Measurements from ENCODE around the gene HDLBP.

Gene HDLBP

GRCh38 chr2:241270531-241270930 lies 44.9 kb downstream of the HDLBP start:
- no peak for DNase-seq
- Histone ChIP-seq H3K4me3 (ENCODE audit: low read length) (no peak overlapping the region), H2AK5ac (ENCODE audit: low read length) (no peak overlapping the region), H2BK15ac (replicated peaks; ENCODE audit: low read depth) (no peak overlapping the region), H3K36me3 (ENCODE audit: control insufficient read depth, insufficient read depth, low read length) (peaks cover 11% of the 10 kb centered on the region), H3K79me2 (ENCODE audit: control insufficient read depth, insufficient read depth, low read length) (peaks cover 61% of the 10 kb centered on the region), H3K27ac (ENCODE audit: low read depth, low read length) (no peak overlapping the region), H3K18ac (ENCODE audit: low read length) (no peak overlapping the region), H3K9ac (ENCODE audit: low read length) (peak overlapping the region; percentile 13), H3K4me1 (ENCODE audit: control insufficient read depth, low read depth, low read length) (peaks cover 5% of the 10 kb centered on the region), H3K4me2 (ENCODE audit: low read length) (no peak overlapping the region), H3K56ac (ENCODE audit: low read length) (peak overlapping the region; percentile 8), H3K23ac (ENCODE audit: low read length) (no peak overlapping the region), H4K5ac (ENCODE audit: low read length) (no peak overlapping the region), H4K8ac (ENCODE audit: low read depth, low read length) (no peak overlapping the region), H3K4ac (ENCODE audit: low read depth, low read length) (no peak overlapping the region), H3K27me3 (ENCODE audit: insufficient read depth, low read length, poor library complexity) (no peaks in the 10 kb centered on the region), H2BK120ac (ENCODE audit: low read depth, low read length) (no peak overlapping the region), H3K79me1 (ENCODE audit: low read length) (peaks cover 41% of the 10 kb centered on the region), H2BK5ac (ENCODE audit: low read length) (no peak overlapping the region)
- WGBS (ENCODE audit: extremely low coverage, insufficient coverage, low lambda C conversion rate) = no CpG with 5 or more reads among the region's 5 CpGs

GRCh38 chr2:241269707-241270520 lies 45.6 kb downstream of the HDLBP start:
- Histone ChIP-seq H4K8ac (ENCODE audit: low read depth, low read length) (no peak overlapping the region), H2AK5ac (ENCODE audit: low read length) (no peak overlapping the region), H3K4me3 (ENCODE audit: low read length) (no peak overlapping the region), H2BK15ac (replicated peaks; ENCODE audit: low read depth) (no peak overlapping the region), H3K27ac (ENCODE audit: low read depth, low read length) (no peak overlapping the region), H3K27me3 (ENCODE audit: insufficient read depth, low read length, poor library complexity) (no peaks in the 10 kb centered on the region), H4K5ac (ENCODE audit: low read length) (no peak overlapping the region), H3K79me2 (ENCODE audit: control insufficient read depth, insufficient read depth, low read length) (peaks cover 62% of the 10 kb centered on the region), H3K18ac (ENCODE audit: low read length) (no peak overlapping the region), H3K4me1 (ENCODE audit: control insufficient read depth, low read depth, low read length) (peaks cover 5% of the 10 kb centered on the region), H3K9ac (ENCODE audit: low read length) (no peak overlapping the region), H3K23ac (ENCODE audit: low read length) (no peak overlapping the region), H3K36me3 (ENCODE audit: control insufficient read depth, insufficient read depth, low read length) (peaks cover 13% of the 10 kb centered on the region), H3K4me2 (ENCODE audit: low read length) (no peak overlapping the region), H3K79me1 (ENCODE audit: low read length) (peaks cover 42% of the 10 kb centered on the region), H3K56ac (ENCODE audit: low read length) (peak overlapping the region; percentile 11), H3K4ac (ENCODE audit: low read depth, low read length) (no peak overlapping the region), H2BK120ac (ENCODE audit: low read depth, low read length) (no peak overlapping the region), H2BK5ac (ENCODE audit: low read length) (no peak overlapping the region)
- WGBS (ENCODE audit: extremely low coverage, insufficient coverage, low lambda C conversion rate) = no CpG with 5 or more reads among the region's 15 CpGs
- DNase-seq = no peak

DNA sequence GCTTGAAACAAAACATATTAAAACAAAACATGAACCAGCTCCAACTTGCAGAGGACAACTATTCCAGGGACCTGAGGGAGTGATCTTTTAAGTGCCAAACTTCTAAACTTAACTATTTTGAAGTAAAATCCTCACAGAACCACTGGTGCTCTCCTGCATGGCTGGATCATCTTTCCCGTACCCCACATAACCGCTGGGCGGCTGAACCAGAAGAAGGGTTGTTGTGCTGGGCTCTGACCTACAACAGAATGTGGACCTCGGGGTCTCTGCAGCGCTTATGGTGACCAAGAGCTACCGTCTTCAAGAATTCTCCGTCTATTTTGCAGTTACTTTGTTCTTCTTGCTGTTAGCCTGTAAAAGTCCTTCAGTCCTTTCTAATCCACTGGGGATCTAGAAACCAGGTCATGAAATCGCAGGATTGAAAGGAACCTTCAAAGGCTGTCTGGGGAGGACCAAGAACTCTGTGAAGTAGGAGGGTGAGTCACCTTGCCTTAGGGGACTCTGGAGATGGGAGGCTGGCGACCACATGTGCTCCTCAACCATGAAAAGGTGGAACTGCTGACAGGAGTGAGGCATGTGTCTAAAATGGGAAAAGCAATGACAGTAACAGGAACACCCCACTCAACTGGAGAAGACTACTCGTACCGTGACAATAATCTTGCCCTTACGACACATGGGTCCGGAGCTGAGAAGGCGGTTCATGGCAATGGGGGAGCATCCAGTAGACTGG lies 46.6 kb downstream of the HDLBP start:
- Histone ChIP-seq H3K27ac (ENCODE audit: low read depth, low read length) (no peak overlapping the region), H2AK5ac (ENCODE audit: low read length) (no peak overlapping the region), H3K4me3 (ENCODE audit: low read length) (no peak overlapping the region), H3K4me1 (ENCODE audit: control insufficient read depth, low read depth, low read length) (peaks cover 5% of the 10 kb centered on the region), H3K79me2 (ENCODE audit: control insufficient read depth, insufficient read depth, low read length) (peaks cover 56% of the 10 kb centered on the region), H3K36me3 (ENCODE audit: control insufficient read depth, insufficient read depth, low read length) (peaks cover 13% of the 10 kb centered on the region), H3K56ac (ENCODE audit: low read length) (no peak overlapping the region), H4K5ac (ENCODE audit: low read length) (no peak overlapping the region), H4K8ac (ENCODE audit: low read depth, low read length) (no peak overlapping the region), H3K79me1 (ENCODE audit: low read length) (peaks cover 36% of the 10 kb centered on the region), H3K9ac (ENCODE audit: low read length) (no peak overlapping the region), H2BK15ac (replicated peaks; ENCODE audit: low read depth) (no peak overlapping the region), H2BK120ac (ENCODE audit: low read depth, low read length) (no peak overlapping the region), H3K4me2 (ENCODE audit: low read length) (no peak overlapping the region), H2BK5ac (ENCODE audit: low read length) (no peak overlapping the region), H3K18ac (ENCODE audit: low read length) (no peak overlapping the region), H3K23ac (ENCODE audit: low read length) (no peak overlapping the region), H3K27me3 (ENCODE audit: insufficient read depth, low read length, poor library complexity) (no peaks in the 10 kb centered on the region), H3K4ac (ENCODE audit: low read depth, low read length) (no peak overlapping the region)
- peak; percentile 69 for DNase-seq
- WGBS (ENCODE audit: extremely low coverage, insufficient coverage, low lambda C conversion rate) = no CpG with 5 or more reads among the region's 14 CpGs

DNA sequence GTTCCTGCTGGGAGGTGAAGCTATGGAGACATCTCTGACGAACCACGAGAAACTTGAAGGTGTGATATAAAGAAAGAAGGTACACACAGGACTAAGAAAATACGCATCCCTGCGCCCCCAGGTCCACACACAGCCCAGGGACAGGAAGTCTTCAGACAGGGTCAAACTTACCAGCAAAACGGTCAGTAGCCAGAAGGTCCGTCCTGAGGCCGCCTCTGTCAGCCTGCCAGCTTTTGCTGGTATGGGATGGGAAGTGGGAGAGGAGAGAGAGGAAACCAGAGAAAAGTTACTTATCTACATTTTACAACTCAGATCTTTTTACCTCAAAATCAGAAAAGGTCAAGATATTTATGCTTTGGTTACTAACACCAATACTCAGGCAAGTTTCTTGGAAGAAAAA lies 47.2 kb downstream of the HDLBP start:
- WGBS (ENCODE audit: extremely low coverage, insufficient coverage, low lambda C conversion rate) = no CpG with 5 or more reads among the region's 7 CpGs
- Histone ChIP-seq H2BK5ac (ENCODE audit: low read length) (no peak overlapping the region), H2BK15ac (replicated peaks; ENCODE audit: low read depth) (no peak overlapping the region), H2AK5ac (ENCODE audit: low read length) (no peak overlapping the region), H3K56ac (ENCODE audit: low read length) (no peak overlapping the region), H3K36me3 (ENCODE audit: control insufficient read depth, insufficient read depth, low read length) (peaks cover 15% of the 10 kb centered on the region), H2BK120ac (ENCODE audit: low read depth, low read length) (no peak overlapping the region), H3K4me1 (ENCODE audit: control insufficient read depth, low read depth, low read length) (peaks cover 5% of the 10 kb centered on the region), H3K4me2 (ENCODE audit: low read length) (no peak overlapping the region), H3K79me1 (ENCODE audit: low read length) (peaks cover 38% of the 10 kb centered on the region), H3K4ac (ENCODE audit: low read depth, low read length) (no peak overlapping the region), H3K9ac (ENCODE audit: low read length) (no peak overlapping the region), H3K4me3 (ENCODE audit: low read length) (no peak overlapping the region), H4K8ac (ENCODE audit: low read depth, low read length) (no peak overlapping the region), H3K23ac (ENCODE audit: low read length) (no peak overlapping the region), H3K27me3 (ENCODE audit: insufficient read depth, low read length, poor library complexity) (no peaks in the 10 kb centered on the region), H4K5ac (ENCODE audit: low read length) (no peak overlapping the region), H3K79me2 (ENCODE audit: control insufficient read depth, insufficient read depth, low read length) (peaks cover 56% of the 10 kb centered on the region), H3K18ac (ENCODE audit: low read length) (no peak overlapping the region), H3K27ac (ENCODE audit: low read depth, low read length) (no peak overlapping the region)
- DNase-seq = no peak

GRCh38 chr2:241267249-241268067 lies 48.0 kb downstream of the HDLBP start:
- peaks cover 56% of the 10 kb centered on the region for H3K79me2 ChIP-seq (ENCODE audit: control insufficient read depth, insufficient read depth, low read length)
- no peak overlapping the region for H3K9ac ChIP-seq (ENCODE audit: low read length)
- H3K4me2 ChIP-seq (ENCODE audit: low read length) = no peak overlapping the region
- no peak overlapping the region for H2BK15ac ChIP-seq (replicated peaks; ENCODE audit: low read depth)
- no peak overlapping the region for H3K18ac ChIP-seq (ENCODE audit: low read length)
- no peak overlapping the region for H4K5ac ChIP-seq (ENCODE audit: low read length)
- H3K79me1 ChIP-seq (ENCODE audit: low read length) = peaks cover 38% of the 10 kb centered on the region
- no peak overlapping the region for H3K56ac ChIP-seq (ENCODE audit: low read length)
- no peaks in the 10 kb centered on the region for H3K27me3 ChIP-seq (ENCODE audit: insufficient read depth, low read length, poor library complexity)
- H2AK5ac ChIP-seq (ENCODE audit: low read length) = no peak overlapping the region
- no peak overlapping the region for H3K4me3 ChIP-seq (ENCODE audit: low read length)
- DNase-seq = no peak
- WGBS (ENCODE audit: extremely low coverage, insufficient coverage, low lambda C conversion rate) = no CpG with 5 or more reads among the region's 12 CpGs
- no peak overlapping the region for H3K23ac ChIP-seq (ENCODE audit: low read length)
- peaks cover 19% of the 10 kb centered on the region for H3K36me3 ChIP-seq (ENCODE audit: control insufficient read depth, insufficient read depth, low read length)
- H3K4me1 ChIP-seq (ENCODE audit: control insufficient read depth, low read depth, low read length) = peaks cover 5% of the 10 kb centered on the region
- H3K4ac ChIP-seq (ENCODE audit: low read depth, low read length) = no peak overlapping the region
- no peak overlapping the region for H3K27ac ChIP-seq (ENCODE audit: low read depth, low read length)
- H4K8ac ChIP-seq (ENCODE audit: low read depth, low read length) = no peak overlapping the region
- H2BK5ac ChIP-seq (ENCODE audit: low read length) = no peak overlapping the region
- H2BK120ac ChIP-seq (ENCODE audit: low read depth, low read length) = no peak overlapping the region

Measured in mesendoderm (in vitro differentiated cells).